ENCODE data around the gene UPF3A. TPM values are rescaled to one million over a fixed set of nuclear protein-coding genes. Genes with fewer than 3 reads are reported as not detected.

Gene UPF3A
- total RNA-seq, 1 donor from 2014 or later, result 91.8 TPM

GRCh38 chr13:114320065-114320464 lies 38.7 kb downstream of the UPF3A start:
- Mint-ChIP-seq H3K27ac (no peak overlapping the region), H3K4me3 (no peak overlapping the region), H3K27me3 (no peaks in the 10 kb centered on the region), H3K4me1 (ENCODE audit: unreplicated experiment) (peaks cover 11% of the 10 kb centered on the region), H3K9me3 (no peaks in the 10 kb centered on the region), H3K36me3 (peaks cover 49% of the 10 kb centered on the region)
- no peak for TF ChIP-seq CTCF (conservative IDR thresholded peaks at IDR 0.05)
- no peak for DNase-seq (ENCODE audit: extremely low spot score, unreplicated experiment)

GRCh38 chr13:114321256-114321655 lies 39.9 kb downstream of the UPF3A start:
- peaks cover 9% of the 10 kb centered on the region for H3K4me1 Mint-ChIP-seq (ENCODE audit: unreplicated experiment)
- no peak overlapping the region for H3K27ac Mint-ChIP-seq
- no peaks in the 10 kb centered on the region for H3K9me3 Mint-ChIP-seq
- peaks cover 54% of the 10 kb centered on the region for H3K36me3 Mint-ChIP-seq
- no peak for DNase-seq (ENCODE audit: extremely low spot score, unreplicated experiment)
- no peak overlapping the region for H3K4me3 Mint-ChIP-seq
- no peak for TF ChIP-seq CTCF (conservative IDR thresholded peaks at IDR 0.05)
- H3K27me3 Mint-ChIP-seq, result no peaks in the 10 kb centered on the region

GRCh38 chr13:114323349-114323748 lies 41.9 kb downstream of the UPF3A start:
- no peaks in the 10 kb centered on the region for H3K27me3 Mint-ChIP-seq
- no peak overlapping the region for H3K4me3 Mint-ChIP-seq
- no peaks in the 10 kb centered on the region for H3K9me3 Mint-ChIP-seq
- DNase-seq (ENCODE audit: extremely low spot score, unreplicated experiment), result no peak
- no peak overlapping the region for H3K27ac Mint-ChIP-seq
- peaks cover 10% of the 10 kb centered on the region for H3K4me1 Mint-ChIP-seq (ENCODE audit: unreplicated experiment)
- TF ChIP-seq CTCF (conservative IDR thresholded peaks at IDR 0.05), result no peak
- peaks cover 62% of the 10 kb centered on the region for H3K36me3 Mint-ChIP-seq

GRCh38 chr13:114324334-114324733 lies 42.9 kb downstream of the UPF3A start:
- no peak overlapping the region for H3K27ac Mint-ChIP-seq
- TF ChIP-seq CTCF (conservative IDR thresholded peaks at IDR 0.05), result no peak
- no peak for DNase-seq (ENCODE audit: extremely low spot score, unreplicated experiment)
- H3K27me3 Mint-ChIP-seq, result no peaks in the 10 kb centered on the region
- H3K4me3 Mint-ChIP-seq, result no peak overlapping the region
- no peaks in the 10 kb centered on the region for H3K9me3 Mint-ChIP-seq
- H3K36me3 Mint-ChIP-seq, result peaks cover 61% of the 10 kb centered on the region
- peaks cover 10% of the 10 kb centered on the region for H3K4me1 Mint-ChIP-seq (ENCODE audit: unreplicated experiment)

GRCh38 chr13:114325729-114326128 lies 44.3 kb downstream of the UPF3A start:
- H3K27ac Mint-ChIP-seq, result no peak overlapping the region

More at GRCh38 chr13:114325729-114326128, 44.3 kb downstream of the UPF3A start:
- H3K4me3 Mint-ChIP-seq, result no peak overlapping the region
- H3K4me1 Mint-ChIP-seq (ENCODE audit: unreplicated experiment), result peaks cover 4% of the 10 kb centered on the region
- no peaks in the 10 kb centered on the region for H3K9me3 Mint-ChIP-seq
- peaks cover 50% of the 10 kb centered on the region for H3K36me3 Mint-ChIP-seq
- TF ChIP-seq CTCF (conservative IDR thresholded peaks at IDR 0.05), result no peak
- no peak for DNase-seq (ENCODE audit: extremely low spot score, unreplicated experiment)
- H3K27me3 Mint-ChIP-seq, result no peaks in the 10 kb centered on the region

Data from type B pancreatic cell (in vitro differentiated cells).